SK-N-SH treated with all-trans-retinoic acid at 6 μM for 48 hours (cell line): ENCODE measurements around the gene TRIM37.

Source experiments
- ATAC-seq: fragments of 200-7000 bp; cut with Tn5 transposase; 3 replicates; pipeline ENCODE4 v1.9.1; 2020; ENCODE audit warnings: mild to moderate bottlenecking, moderate library complexity
- ARNTL ChIP-seq: fragments of 450-650 bp; formaldehyde crosslinking; IDR thresholded peaks from 2 replicates; pipeline ENCODE4 v1.5.0; 2020; ENCODE audit warnings: low read depth, mild to moderate bottlenecking, moderate library complexity, borderline replicate concordance
- BACH2 ChIP-seq: fragments of 250-450 bp; sonication (Bioruptor Pico); IDR thresholded peaks from 2 replicates; pipeline ENCODE4 v1.9.0; 2021; ENCODE audit warnings: mild to moderate bottlenecking, borderline replicate concordance
- CSDC2 ChIP-seq: fragments of 250-450 bp; sonication (Bioruptor Pico); IDR thresholded peaks from 2 replicates; pipeline ENCODE4 v1.5.0; 2020; ENCODE audit warnings: mild to moderate bottlenecking, moderate library complexity
- ESRRG ChIP-seq: fragments of 250-450 bp; sonication (Bioruptor Pico); IDR thresholded peaks from 2 replicates; pipeline ENCODE4 v1.6.1; 2021; ENCODE audit warnings: mild to moderate bottlenecking
- GLIS3 ChIP-seq: fragments of 250-450 bp; sonication (Bioruptor Pico); IDR thresholded peaks from 2 replicates; pipeline ENCODE4 v1.5.0; 2020; ENCODE audit warnings: mild to moderate bottlenecking, moderate library complexity
- ISL1 ChIP-seq: fragments of 250-450 bp; sonication (Bioruptor Pico); IDR thresholded peaks from 2 replicates; pipeline ENCODE4 v2.1.2; 2022; ENCODE audit warnings: mild to moderate bottlenecking, moderate library complexity
- OSR1 ChIP-seq: fragments of 250-450 bp; sonication (Bioruptor Pico); IDR thresholded peaks from 2 replicates; pipeline ENCODE4 v1.8.0; 2022; ENCODE audit warnings: moderate library complexity, mild to moderate bottlenecking, inconsistent platforms
- PPARA ChIP-seq: fragments of 250-450 bp; sonication (Bioruptor Pico); IDR thresholded peaks from 2 replicates; pipeline ENCODE4 v1.5.0; 2020; ENCODE audit warnings: mild to moderate bottlenecking, borderline replicate concordance
- RARB ChIP-seq: fragments of 250-450 bp; sonication (Bioruptor Pico); IDR thresholded peaks from 2 replicates; pipeline ENCODE4 v1.8.0; 2021; ENCODE audit warnings: mild to moderate bottlenecking, moderate library complexity
- SNAI2 ChIP-seq: fragments of 250-450 bp; sonication (Bioruptor Pico); IDR thresholded peaks from 2 replicates; pipeline ENCODE4 v1.5.0; 2020; ENCODE audit warnings: mild to moderate bottlenecking, moderate library complexity
- TCF4 ChIP-seq: fragments of 250-450 bp; sonication (Bioruptor Pico); IDR thresholded peaks from 2 replicates; pipeline ENCODE4 v1.8.0; 2021; ENCODE audit warnings: mild to moderate bottlenecking, moderate library complexity, borderline replicate concordance
- ZC3H10 ChIP-seq: fragments of 250-450 bp; sonication (Bioruptor Pico); IDR thresholded peaks from 2 replicates; pipeline ENCODE4 v1.5.1; 2021; ENCODE audit warnings: mild to moderate bottlenecking, moderate library complexity
- ZFP3 ChIP-seq: fragments of 250-450 bp; sonication (Bioruptor Pico); IDR thresholded peaks from 2 replicates; pipeline ENCODE4 v1.5.0; 2020; ENCODE audit warnings: mild to moderate bottlenecking, moderate library complexity
- ZFP30 ChIP-seq: fragments of 450-650 bp; formaldehyde crosslinking; IDR thresholded peaks from 2 replicates; pipeline ENCODE4 v1.5.0; 2022; ENCODE audit warnings: mild to moderate bottlenecking, moderate library complexity
- ZNF565 ChIP-seq: fragments of 450-650 bp; formaldehyde crosslinking; conservative IDR thresholded peaks from 2 replicates; pipeline ENCODE4 v1.5.0; 2020; ENCODE audit warnings: low read depth, mild to moderate bottlenecking, moderate library complexity
- ZNF70 ChIP-seq: fragments of 450-650 bp; formaldehyde crosslinking; IDR thresholded peaks from 2 replicates; pipeline ENCODE4 v1.5.0; 2020; ENCODE audit warnings: mild to moderate bottlenecking, moderate library complexity
- ZNF8 ChIP-seq: fragments of 450-650 bp; formaldehyde crosslinking; IDR thresholded peaks from 2 replicates; pipeline ENCODE4 v1.5.0; 2020; ENCODE audit warnings: mild to moderate bottlenecking, moderate library complexity
- TF ChIP-seq, protein P1 (sequence below): fragments of 250-450 bp; sonication (Bioruptor Pico); IDR thresholded peaks from 2 replicates; pipeline ENCODE4 v1.5.1; 2021; ENCODE audit warnings: mild to moderate bottlenecking, moderate library complexity
- TF ChIP-seq, protein P2 (sequence below): fragments of 250-450 bp; sonication (Bioruptor Pico); IDR thresholded peaks from 2 replicates; pipeline ENCODE4 v1.8.0; 2021; ENCODE audit warnings: low read depth, mild to moderate bottlenecking, moderate library complexity, borderline replicate concordance
- TF ChIP-seq, protein P3 (sequence below): fragments of 250-450 bp; sonication (Bioruptor Pico); IDR thresholded peaks from 2 replicates; pipeline ENCODE4 v1.5.0; 2020; ENCODE audit warnings: mild to moderate bottlenecking, moderate library complexity
- TF ChIP-seq, protein P4 (sequence below): fragments of 250-450 bp; sonication (Bioruptor Pico); IDR thresholded peaks from 2 replicates; pipeline ENCODE4 v1.5.1; 2020; ENCODE audit warnings: low read depth, mild to moderate bottlenecking, moderate library complexity
- TF ChIP-seq, protein P5 (sequence below): fragments of 250-450 bp; sonication (Bioruptor Pico); IDR thresholded peaks from 2 replicates; pipeline ENCODE4 v1.8.0; 2020; ENCODE audit warnings: mild to moderate bottlenecking, moderate library complexity, borderline replicate concordance

TRIM37 gene

DNA sequence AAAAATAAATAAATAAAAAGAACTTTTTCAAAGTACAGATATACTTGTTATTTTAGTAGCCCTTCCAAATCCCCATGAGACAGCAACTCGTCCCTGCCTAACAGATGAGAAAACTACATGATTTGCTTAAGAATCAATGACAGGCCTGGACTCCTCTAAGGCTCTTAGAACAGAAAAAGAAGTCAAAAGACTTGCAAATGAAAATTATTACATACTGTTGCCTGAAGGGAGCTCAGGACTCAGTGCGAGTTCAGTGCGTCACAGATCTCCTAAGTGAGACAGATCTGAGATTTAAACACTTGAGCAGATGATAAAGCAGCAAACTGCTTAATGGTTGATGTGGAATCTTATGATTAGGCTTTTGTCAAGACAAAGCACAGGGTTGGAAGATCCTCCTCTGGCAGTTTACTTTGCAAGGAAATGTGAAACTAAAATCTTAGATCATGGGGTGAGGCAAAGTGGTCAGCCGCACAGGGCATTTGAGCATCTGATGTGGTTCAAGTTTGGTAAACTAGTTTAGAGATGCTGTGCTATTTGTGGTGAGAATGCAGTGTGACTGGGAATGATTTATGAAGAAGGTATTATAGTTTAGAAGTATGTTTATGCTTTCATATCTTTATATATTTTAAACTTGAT lies 138.1 kb downstream of the TRIM37 start:
- TF ChIP-seq OSR1 (CRISPR knock-in tag), result no peak
- TF ChIP-seq PPARA (CRISPR knock-in tag), result no peak
- TF ChIP-seq ZNF8 (CRISPR knock-in tag), result no peak
- TF ChIP-seq ISL1 (CRISPR knock-in tag), result no peak
- no peak for TF ChIP-seq TCF4 (CRISPR knock-in tag)
- TF ChIP-seq, protein P1, sequence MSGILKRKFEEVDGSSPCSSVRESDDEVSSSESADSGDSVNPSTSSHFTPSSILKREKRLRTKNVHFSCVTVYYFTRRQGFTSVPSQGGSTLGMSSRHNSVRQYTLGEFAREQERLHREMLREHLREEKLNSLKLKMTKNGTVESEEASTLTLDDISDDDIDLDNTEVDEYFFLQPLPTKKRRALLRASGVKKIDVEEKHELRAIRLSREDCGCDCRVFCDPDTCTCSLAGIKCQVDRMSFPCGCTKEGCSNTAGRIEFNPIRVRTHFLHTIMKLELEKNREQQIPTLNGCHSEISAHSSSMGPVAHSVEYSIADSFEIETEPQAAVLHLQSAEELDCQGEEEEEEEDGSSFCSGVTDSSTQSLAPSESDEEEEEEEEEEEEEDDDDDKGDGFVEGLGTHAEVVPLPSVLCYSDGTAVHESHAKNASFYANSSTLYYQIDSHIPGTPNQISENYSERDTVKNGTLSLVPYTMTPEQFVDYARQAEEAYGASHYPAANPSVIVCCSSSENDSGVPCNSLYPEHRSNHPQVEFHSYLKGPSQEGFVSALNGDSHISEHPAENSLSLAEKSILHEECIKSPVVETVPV (CRISPR knock-in tag), result no peak
- TF ChIP-seq GLIS3 (CRISPR knock-in tag), result no peak
- no peak for TF ChIP-seq ARNTL
- no peak for TF ChIP-seq ZNF70 (CRISPR knock-in tag)
- TF ChIP-seq, protein P2, sequence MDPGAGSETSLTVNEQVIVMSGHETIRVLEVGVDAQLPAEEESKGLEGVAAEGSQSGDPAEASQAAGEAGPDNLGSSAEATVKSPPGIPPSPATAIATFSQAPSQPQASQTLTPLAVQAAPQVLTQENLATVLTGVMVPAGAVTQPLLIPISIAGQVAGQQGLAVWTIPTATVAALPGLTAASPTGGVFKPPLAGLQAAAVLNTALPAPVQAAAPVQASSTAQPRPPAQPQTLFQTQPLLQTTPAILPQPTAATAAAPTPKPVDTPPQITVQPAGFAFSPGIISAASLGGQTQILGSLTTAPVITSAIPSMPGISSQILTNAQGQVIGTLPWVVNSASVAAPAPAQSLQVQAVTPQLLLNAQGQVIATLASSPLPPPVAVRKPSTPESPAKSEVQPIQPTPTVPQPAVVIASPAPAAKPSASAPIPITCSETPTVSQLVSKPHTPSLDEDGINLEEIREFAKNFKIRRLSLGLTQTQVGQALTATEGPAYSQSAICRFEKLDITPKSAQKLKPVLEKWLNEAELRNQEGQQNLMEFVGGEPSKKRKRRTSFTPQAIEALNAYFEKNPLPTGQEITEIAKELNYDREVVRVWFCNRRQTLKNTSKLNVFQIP (CRISPR knock-in tag), result no peak
- TF ChIP-seq, protein P3, sequence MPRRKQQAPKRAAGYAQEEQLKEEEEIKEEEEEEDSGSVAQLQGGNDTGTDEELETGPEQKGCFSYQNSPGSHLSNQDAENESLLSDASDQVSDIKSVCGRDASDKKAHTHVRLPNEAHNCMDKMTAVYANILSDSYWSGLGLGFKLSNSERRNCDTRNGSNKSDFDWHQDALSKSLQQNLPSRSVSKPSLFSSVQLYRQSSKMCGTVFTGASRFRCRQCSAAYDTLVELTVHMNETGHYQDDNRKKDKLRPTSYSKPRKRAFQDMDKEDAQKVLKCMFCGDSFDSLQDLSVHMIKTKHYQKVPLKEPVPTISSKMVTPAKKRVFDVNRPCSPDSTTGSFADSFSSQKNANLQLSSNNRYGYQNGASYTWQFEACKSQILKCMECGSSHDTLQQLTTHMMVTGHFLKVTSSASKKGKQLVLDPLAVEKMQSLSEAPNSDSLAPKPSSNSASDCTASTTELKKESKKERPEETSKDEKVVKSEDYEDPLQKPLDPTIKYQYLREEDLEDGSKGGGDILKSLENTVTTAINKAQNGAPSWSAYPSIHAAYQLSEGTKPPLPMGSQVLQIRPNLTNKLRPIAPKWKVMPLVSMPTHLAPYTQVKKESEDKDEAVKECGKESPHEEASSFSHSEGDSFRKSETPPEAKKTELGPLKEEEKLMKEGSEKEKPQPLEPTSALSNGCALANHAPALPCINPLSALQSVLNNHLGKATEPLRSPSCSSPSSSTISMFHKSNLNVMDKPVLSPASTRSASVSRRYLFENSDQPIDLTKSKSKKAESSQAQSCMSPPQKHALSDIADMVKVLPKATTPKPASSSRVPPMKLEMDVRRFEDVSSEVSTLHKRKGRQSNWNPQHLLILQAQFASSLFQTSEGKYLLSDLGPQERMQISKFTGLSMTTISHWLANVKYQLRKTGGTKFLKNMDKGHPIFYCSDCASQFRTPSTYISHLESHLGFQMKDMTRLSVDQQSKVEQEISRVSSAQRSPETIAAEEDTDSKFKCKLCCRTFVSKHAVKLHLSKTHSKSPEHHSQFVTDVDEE, result no peak
- no peak for TF ChIP-seq SNAI2 (CRISPR knock-in tag)
- no peak for TF ChIP-seq ZC3H10 (CRISPR knock-in tag)
- TF ChIP-seq BACH2 (CRISPR knock-in tag), result no peak
- TF ChIP-seq, protein P4, sequence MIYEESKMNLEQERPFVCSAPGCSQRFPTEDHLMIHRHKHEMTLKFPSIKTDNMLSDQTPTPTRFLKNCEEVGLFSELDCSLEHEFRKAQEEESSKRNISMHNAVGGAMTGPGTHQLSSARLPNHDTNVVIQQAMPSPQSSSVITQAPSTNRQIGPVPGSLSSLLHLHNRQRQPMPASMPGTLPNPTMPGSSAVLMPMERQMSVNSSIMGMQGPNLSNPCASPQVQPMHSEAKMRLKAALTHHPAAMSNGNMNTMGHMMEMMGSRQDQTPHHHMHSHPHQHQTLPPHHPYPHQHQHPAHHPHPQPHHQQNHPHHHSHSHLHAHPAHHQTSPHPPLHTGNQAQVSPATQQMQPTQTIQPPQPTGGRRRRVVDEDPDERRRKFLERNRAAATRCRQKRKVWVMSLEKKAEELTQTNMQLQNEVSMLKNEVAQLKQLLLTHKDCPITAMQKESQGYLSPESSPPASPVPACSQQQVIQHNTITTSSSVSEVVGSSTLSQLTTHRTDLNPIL, result no peak
- no peak for TF ChIP-seq ZFP3 (CRISPR knock-in tag)
- no peak for ATAC-seq

DNA sequence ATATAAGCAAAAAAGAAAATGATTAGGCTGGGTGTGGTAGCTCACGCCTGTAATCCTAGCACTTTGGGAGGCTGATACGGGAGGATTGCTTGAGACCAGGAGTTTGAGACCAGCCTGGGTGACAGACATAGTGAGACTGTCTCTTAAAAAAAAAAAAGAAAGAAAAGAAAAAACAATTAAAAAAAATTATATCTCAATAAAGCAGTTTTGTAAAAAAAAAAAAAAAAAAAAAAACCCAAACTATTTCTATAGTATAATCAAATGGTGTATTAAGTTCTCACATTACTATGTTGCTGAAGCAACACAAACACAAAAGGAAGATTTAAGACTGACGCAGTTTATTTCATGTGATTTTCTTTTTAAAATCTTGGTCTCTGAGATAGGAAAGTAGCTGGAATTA lies 140.5 kb downstream of the TRIM37 start:
- TF ChIP-seq ZFP30 (CRISPR knock-in tag) (no peak), PPARA (CRISPR knock-in tag) (no peak), CSDC2 (no peak), TCF4 (CRISPR knock-in tag) (no peak), ESRRG (CRISPR knock-in tag) (no peak), ZNF8 (CRISPR knock-in tag) (no peak), ZNF565 (CRISPR knock-in tag) (no peak), ZFP3 (CRISPR knock-in tag) (no peak), BACH2 (CRISPR knock-in tag) (no peak), RARB (CRISPR knock-in tag) (no peak), SNAI2 (CRISPR knock-in tag) (no peak), OSR1 (CRISPR knock-in tag) (no peak), ISL1 (CRISPR knock-in tag) (no peak)
- TF ChIP-seq, protein P2 (CRISPR knock-in tag), result no peak
- TF ChIP-seq, protein P4, result no peak
- TF ChIP-seq, protein P1 (CRISPR knock-in tag), result no peak
- TF ChIP-seq, protein P5, sequence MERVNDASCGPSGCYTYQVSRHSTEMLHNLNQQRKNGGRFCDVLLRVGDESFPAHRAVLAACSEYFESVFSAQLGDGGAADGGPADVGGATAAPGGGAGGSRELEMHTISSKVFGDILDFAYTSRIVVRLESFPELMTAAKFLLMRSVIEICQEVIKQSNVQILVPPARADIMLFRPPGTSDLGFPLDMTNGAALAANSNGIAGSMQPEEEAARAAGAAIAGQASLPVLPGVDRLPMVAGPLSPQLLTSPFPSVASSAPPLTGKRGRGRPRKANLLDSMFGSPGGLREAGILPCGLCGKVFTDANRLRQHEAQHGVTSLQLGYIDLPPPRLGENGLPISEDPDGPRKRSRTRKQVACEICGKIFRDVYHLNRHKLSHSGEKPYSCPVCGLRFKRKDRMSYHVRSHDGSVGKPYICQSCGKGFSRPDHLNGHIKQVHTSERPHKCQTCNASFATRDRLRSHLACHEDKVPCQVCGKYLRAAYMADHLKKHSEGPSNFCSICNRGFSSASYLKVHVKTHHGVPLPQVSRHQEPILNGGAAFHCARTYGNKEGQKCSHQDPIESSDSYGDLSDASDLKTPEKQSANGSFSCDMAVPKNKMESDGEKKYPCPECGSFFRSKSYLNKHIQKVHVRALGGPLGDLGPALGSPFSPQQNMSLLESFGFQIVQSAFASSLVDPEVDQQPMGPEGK (CRISPR knock-in tag), result no peak
- no peak for ATAC-seq
